NT2/D1 (cell line): ENCODE data around the gene AKAP6.

Experiments
- DNase-seq: peaks from one replicate; pipeline ENCODE4 v3.0.0-alpha.2; 2011; ENCODE audit warnings: low read depth, low spot score
- H3K27me3 ChIP-seq: 2 replicates; pipeline ENCODE4 v1.6.0; 2011; ENCODE audit warnings: mild to moderate bottlenecking; ENCODE audit not compliant: insufficient read length, insufficient read depth
- H3K36me3 ChIP-seq: 2 replicates; pipeline ENCODE4 v1.6.1; 2011; ENCODE audit warnings: mild to moderate bottlenecking, low read length, mixed read lengths; ENCODE audit not compliant: insufficient read depth, insufficient read length
- H3K4me1 ChIP-seq: 2 replicates; pipeline ENCODE4 v1.5.1; 2011; ENCODE audit not compliant: insufficient read depth, insufficient read length
- H3K4me3 ChIP-seq: 2 replicates; pipeline ENCODE4 v1.5.1; 2011; ENCODE audit warnings: low read depth; ENCODE audit not compliant: insufficient read length
- H3K9ac ChIP-seq: 2 replicates; pipeline ENCODE4 v1.6.0; 2011; ENCODE audit warnings: low read depth; ENCODE audit not compliant: insufficient read length
- H3K9me3 ChIP-seq: 2 replicates; pipeline ENCODE4 v1.5.1; 2011; ENCODE audit warnings: mild to moderate bottlenecking, low read length; ENCODE audit not compliant: insufficient read depth
- SUZ12 ChIP-seq: IDR thresholded peaks from 2 replicates; pipeline ENCODE4 v1.6.1; 2011; ENCODE audit not compliant: insufficient read length, insufficient read depth; ENCODE audit errors: extremely low read depth
- YY1 ChIP-seq: IDR thresholded peaks from 2 replicates; pipeline ENCODE4 v1.6.1; 2011; ENCODE audit not compliant: insufficient read length, insufficient read depth
- ZNF274 ChIP-seq: IDR thresholded peaks from 2 replicates; pipeline ENCODE4 v1.6.1; 2011; ENCODE audit warnings: mild to moderate bottlenecking, low read depth, low read length

Gene AKAP6

DNA sequence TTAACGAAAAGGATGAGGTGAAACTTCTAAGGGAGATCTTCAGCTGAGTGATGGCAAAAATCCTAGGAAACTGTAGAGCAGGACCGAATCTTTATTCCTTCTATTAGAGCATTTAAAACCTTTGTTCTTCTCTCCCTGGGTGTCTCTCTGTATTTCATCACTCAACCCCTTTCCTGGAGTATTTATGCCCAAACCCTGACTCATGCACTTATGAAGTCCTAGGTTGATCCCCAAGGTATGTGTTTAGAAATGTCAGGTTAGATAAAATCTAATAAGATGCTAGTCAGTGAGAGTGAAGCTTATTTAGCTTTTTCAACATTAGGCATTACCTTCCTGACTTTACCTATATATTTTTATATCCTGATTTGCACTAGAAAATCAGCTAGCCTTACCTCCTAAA is 369.7 kb downstream of the AKAP6 start:
- no peak for DNase-seq
- TF ChIP-seq ZNF274 = no peak
- no peak for TF ChIP-seq YY1
- TF ChIP-seq SUZ12 = no peak
- H3K36me3 ChIP-seq = no peaks in the 10 kb centered on the region
- H3K4me1 ChIP-seq = no peaks in the 10 kb centered on the region
- no peak overlapping the region for H3K9ac ChIP-seq
- H3K9me3 ChIP-seq = no peaks in the 10 kb centered on the region
- no peak overlapping the region for H3K4me3 ChIP-seq
- H3K27me3 ChIP-seq = no peaks in the 10 kb centered on the region

DNA sequence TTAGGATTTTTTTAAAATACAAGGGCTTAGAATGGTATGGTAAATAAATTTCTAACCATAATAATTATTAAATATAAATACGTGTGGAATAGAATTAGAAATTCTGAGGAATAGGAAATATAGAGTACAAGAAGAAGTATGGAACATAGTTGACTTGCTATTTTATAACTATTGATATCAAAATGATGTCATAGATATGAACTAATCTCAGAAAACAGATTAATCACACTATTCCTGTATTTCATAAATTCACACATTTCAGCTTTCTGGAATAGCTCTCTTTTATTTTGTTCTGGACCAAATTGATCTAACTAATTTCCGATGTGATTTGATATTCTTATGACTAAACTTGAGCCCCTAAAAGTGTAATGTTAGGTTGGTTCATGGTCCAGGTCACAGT is 372.4 kb downstream of the AKAP6 start:
- no peak overlapping the region for H3K9ac ChIP-seq
- DNase-seq = no peak
- H3K36me3 ChIP-seq = no peaks in the 10 kb centered on the region
- no peaks in the 10 kb centered on the region for H3K27me3 ChIP-seq
- no peak for TF ChIP-seq YY1
- TF ChIP-seq SUZ12 = no peak
- no peak for TF ChIP-seq ZNF274
- H3K4me1 ChIP-seq = no peaks in the 10 kb centered on the region
- H3K4me3 ChIP-seq = no peak overlapping the region
- no peaks in the 10 kb centered on the region for H3K9me3 ChIP-seq

DNA sequence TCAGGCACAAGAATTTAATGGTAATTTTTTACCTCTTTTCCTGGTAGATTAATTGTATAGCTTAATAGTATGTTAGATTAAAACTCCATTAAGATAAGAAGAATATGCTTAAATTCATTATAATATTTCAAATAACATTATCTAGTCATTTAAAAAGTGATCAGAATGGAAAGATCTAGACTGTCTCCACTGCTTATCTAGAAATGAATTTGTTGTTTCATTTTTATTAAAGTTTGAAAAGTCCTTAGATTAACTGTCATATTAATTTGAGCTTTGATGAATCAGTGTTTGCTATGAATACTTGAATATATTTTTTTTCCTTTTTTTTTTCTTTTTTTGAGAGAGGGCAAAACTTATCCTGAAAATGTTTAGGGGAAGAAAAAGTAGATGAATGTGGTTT is 373.0 kb downstream of the AKAP6 start:
- H3K4me3 ChIP-seq = no peak overlapping the region
- H3K36me3 ChIP-seq = no peaks in the 10 kb centered on the region
- no peaks in the 10 kb centered on the region for H3K4me1 ChIP-seq
- no peaks in the 10 kb centered on the region for H3K27me3 ChIP-seq
- no peaks in the 10 kb centered on the region for H3K9me3 ChIP-seq
- no peak for TF ChIP-seq YY1
- no peak for TF ChIP-seq ZNF274
- TF ChIP-seq SUZ12 = no peak
- no peak for DNase-seq
- no peak overlapping the region for H3K9ac ChIP-seq

DNA sequence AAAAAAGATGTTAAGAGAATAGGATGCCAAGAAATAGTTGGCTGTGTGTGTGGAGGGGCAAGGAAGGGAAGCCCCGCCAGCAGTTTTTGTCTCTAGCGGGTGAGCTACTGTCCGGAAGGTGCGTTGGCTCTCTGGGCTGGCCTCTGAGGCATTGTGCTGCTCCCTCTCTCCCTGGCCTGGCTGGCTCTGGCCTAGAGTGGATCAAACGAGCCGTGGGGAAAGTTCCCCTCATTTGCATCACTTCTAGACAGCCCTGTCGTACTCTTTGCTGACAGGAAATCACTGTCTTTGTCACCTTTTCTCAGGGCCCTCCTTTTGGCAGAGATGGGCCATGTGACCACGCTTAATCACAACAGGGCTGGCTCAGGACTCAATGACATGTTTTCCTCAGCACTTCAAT is 373.5 kb downstream of the AKAP6 start:
- Histone ChIP-seq H3K4me1 (no peaks in the 10 kb centered on the region), H3K9ac (no peak overlapping the region), H3K36me3 (no peaks in the 10 kb centered on the region), H3K4me3 (no peak overlapping the region), H3K27me3 (no peaks in the 10 kb centered on the region), H3K9me3 (no peaks in the 10 kb centered on the region)
- no peak for TF ChIP-seq SUZ12
- no peak for TF ChIP-seq ZNF274
- TF ChIP-seq YY1 = no peak
- DNase-seq = peak; percentile 25

DNA sequence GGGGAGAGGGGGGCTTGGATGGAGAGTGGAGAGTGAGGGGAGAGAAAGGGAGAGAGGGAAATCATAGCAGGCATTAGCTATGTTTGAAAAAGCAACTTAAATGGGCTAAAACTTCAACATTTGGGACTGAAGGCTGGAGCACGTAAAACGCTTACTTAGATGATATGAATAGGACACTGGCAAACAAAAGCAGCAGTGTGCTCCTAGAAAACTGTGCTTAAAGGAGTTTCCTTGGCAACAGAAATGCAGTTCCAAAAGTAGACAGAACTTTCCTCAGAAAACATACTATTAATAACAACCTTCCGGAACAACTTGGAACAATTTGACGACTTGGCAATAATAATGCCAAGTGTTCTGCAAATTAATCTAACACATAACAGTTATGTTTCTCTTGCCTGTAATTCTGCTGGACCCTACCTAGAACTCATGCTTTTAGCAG is 374.1 kb downstream of the AKAP6 start:
- H3K4me3 ChIP-seq = no peak overlapping the region
- no peaks in the 10 kb centered on the region for H3K4me1 ChIP-seq
- TF ChIP-seq YY1 (no peak), ZNF274 (no peak), SUZ12 (no peak)
- H3K9me3 ChIP-seq = no peaks in the 10 kb centered on the region
- DNase-seq = no peak
- H3K27me3 ChIP-seq = no peaks in the 10 kb centered on the region
- H3K9ac ChIP-seq = no peak overlapping the region
- no peaks in the 10 kb centered on the region for H3K36me3 ChIP-seq

DNA sequence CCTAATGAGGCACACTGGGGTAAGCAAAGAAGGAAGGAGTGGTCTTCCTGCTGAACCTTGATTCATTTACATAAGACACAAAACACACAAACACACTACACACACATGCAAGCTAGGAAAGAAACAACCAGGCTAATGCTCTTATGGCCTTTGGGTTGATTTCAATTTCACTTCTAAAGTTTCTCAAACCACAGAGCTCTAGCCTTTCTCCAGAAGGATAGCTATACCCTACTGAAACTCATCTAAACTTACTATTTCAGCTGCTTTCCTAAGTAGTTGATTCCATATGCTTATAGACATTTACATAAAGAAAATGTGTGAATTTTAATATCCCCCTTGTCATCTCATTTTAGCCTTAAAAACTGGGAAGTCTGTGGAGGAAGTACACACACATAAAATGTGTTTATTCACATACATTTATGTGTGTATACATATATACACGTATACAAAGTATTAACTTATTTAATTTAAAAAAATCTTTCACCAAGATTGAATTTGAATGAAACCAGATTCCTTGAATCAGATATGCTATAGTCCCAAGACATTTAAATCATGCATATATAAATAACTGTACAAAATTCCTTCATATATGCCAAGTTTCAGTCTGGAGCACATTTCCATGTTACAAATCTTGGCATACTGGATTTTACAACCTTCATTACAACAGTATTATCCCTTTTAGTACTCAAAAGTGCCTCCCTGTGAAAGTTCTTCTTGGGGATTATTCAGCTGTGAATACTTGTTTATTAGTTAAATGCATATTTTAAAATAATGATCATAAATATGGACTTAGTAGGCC is 377.8 kb downstream of the AKAP6 start:
- DNase-seq = no peak
- Histone ChIP-seq H3K4me3 (no peak overlapping the region), H3K27me3 (no peaks in the 10 kb centered on the region), H3K9ac (no peak overlapping the region), H3K9me3 (no peaks in the 10 kb centered on the region), H3K36me3 (no peaks in the 10 kb centered on the region), H3K4me1 (no peaks in the 10 kb centered on the region)
- TF ChIP-seq SUZ12 (no peak), ZNF274 (no peak), YY1 (no peak)

DNA sequence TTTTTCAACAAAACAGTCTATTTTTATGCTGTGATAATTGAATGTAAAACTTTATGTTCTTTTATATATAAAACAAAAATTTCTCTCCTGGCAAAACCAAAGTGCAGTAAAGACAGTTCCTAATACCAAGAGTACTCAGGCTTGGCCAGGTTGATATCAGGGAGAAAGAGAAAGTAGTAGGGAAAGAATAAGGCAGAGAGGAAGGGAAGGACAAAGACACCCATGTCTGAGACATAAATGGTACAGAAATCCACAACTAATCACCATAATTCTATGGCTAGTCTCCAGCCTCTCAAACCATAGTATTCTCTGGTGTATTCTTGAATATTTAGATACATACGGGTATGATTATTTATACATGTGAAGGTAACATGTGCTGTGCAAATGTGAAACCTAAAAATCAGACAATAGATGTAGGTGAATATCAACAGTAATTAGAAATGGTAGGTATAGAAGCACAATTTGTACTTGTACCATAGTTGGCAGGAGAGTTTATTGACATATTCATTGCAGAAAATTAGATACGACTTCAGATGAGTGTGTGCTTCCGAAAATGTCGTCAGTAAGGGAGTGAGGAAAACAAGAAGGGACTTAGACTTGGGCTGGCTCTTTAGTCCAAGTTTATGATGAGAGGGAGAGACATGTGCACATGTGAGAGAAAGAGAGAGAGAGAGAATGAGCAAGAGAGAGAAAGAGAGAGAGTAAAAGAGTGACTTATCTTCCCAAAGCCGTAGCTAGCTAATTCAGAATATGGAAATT is 378.8 kb downstream of the AKAP6 start:
- TF ChIP-seq YY1 = no peak
- TF ChIP-seq SUZ12 = no peak
- no peak for TF ChIP-seq ZNF274
- no peaks in the 10 kb centered on the region for H3K4me1 ChIP-seq
- no peaks in the 10 kb centered on the region for H3K36me3 ChIP-seq
- H3K9ac ChIP-seq = no peak overlapping the region
- no peak overlapping the region for H3K4me3 ChIP-seq
- H3K27me3 ChIP-seq = no peaks in the 10 kb centered on the region
- DNase-seq = no peak
- H3K9me3 ChIP-seq = no peaks in the 10 kb centered on the region
